ENCODE results near the gene RPS6KA6.
"Not testable (repeated sequence)": the region's sequence is repeated elsewhere in the genome, so short reads cannot be mapped to it uniquely, and the experiment has no call there.

The RPS6KA6 gene

GRCh38 chrX:84168095-84168494 is 19.9 kb downstream of the RPS6KA6 start:
- DNase-seq (ENCODE audit: extremely low spot score, insufficient read length, low read depth) (no peak), FAIRE-seq (no peak)

- DNase-seq (ENCODE audit: extremely low spot score, insufficient read length, low read depth) = no peak
- FAIRE-seq = no peak
Measured at GRCh38 chrX:84165711-84166110, 22.3 kb downstream of the RPS6KA6 start.

- FAIRE-seq (no peak), DNase-seq (ENCODE audit: extremely low spot score, insufficient read length, low read depth) (no peak)
Measured at GRCh38 chrX:84162401-84162800, 25.6 kb downstream of the RPS6KA6 start.

GRCh38 chrX:84161641-84162040 is 26.4 kb downstream of the RPS6KA6 start:
- DNase-seq (ENCODE audit: extremely low spot score, insufficient read length, low read depth) (no peak), FAIRE-seq (no peak)

GRCh38 chrX:84160736-84161135 is 27.3 kb downstream of the RPS6KA6 start:
- FAIRE-seq (no peak), DNase-seq (ENCODE audit: extremely low spot score, insufficient read length, low read depth) (no peak)

GRCh38 chrX:84156821-84157220 is 31.2 kb downstream of the RPS6KA6 start:
- DNase-seq (ENCODE audit: extremely low spot score, insufficient read length, low read depth) = no peak
- FAIRE-seq = no peak

- no peak for FAIRE-seq
Measured at GRCh38 chrX:84155938-84156337, 32.1 kb downstream of the RPS6KA6 start.

GRCh38 chrX:84153538-84153937 is 34.5 kb downstream of the RPS6KA6 start:
- DNase-seq (ENCODE audit: extremely low spot score, insufficient read length, low read depth) (no peak), FAIRE-seq (no peak)

More at GRCh38 chrX:84155938-84156337, 32.1 kb downstream of the RPS6KA6 start:
- no peak for DNase-seq (ENCODE audit: extremely low spot score, insufficient read length, low read depth)

- FAIRE-seq (no peak), DNase-seq (ENCODE audit: extremely low spot score, insufficient read length, low read depth) (no peak)
Measured at GRCh38 chrX:84144991-84145390, 43.0 kb downstream of the RPS6KA6 start.

- peak; percentile 47 for FAIRE-seq
- no peak for DNase-seq (ENCODE audit: extremely low spot score, insufficient read length, low read depth)
Measured at GRCh38 chrX:84144281-84144680, 43.7 kb downstream of the RPS6KA6 start.

- DNase-seq (ENCODE audit: extremely low spot score, insufficient read length, low read depth) = no peak
- FAIRE-seq = no peak
Measured at GRCh38 chrX:84133023-84133422, 55.0 kb downstream of the RPS6KA6 start.

- FAIRE-seq = no peak
- DNase-seq (ENCODE audit: extremely low spot score, insufficient read length, low read depth) = no peak
Measured at GRCh38 chrX:84123585-84123984, 64.4 kb downstream of the RPS6KA6 start.

- FAIRE-seq = no peak
- no peak for DNase-seq (ENCODE audit: extremely low spot score, insufficient read length, low read depth)
Measured at GRCh38 chrX:84118769-84119168, 69.2 kb downstream of the RPS6KA6 start.

- DNase-seq (ENCODE audit: extremely low spot score, insufficient read length, low read depth) = no peak
- FAIRE-seq = no peak
Measured at GRCh38 chrX:84118315-84118714, 69.7 kb downstream of the RPS6KA6 start.

- FAIRE-seq (no peak), DNase-seq (ENCODE audit: extremely low spot score, insufficient read length, low read depth) (no peak)
Measured at GRCh38 chrX:84108584-84108983, 79.4 kb downstream of the RPS6KA6 start.

- FAIRE-seq (no peak), DNase-seq (ENCODE audit: extremely low spot score, insufficient read length, low read depth) (no peak)
Measured at GRCh38 chrX:84099120-84099519, 88.9 kb downstream of the RPS6KA6 start.

GRCh38 chrX:84079479-84080197 is 108.4 kb downstream of the RPS6KA6 start:
- DNase-seq (ENCODE audit: extremely low spot score, insufficient read length, low read depth); FAIRE-seq: not testable (repeated sequence)

GRCh38 chrX:84078991-84079390 is 109.0 kb downstream of the RPS6KA6 start:
- FAIRE-seq = no peak

GRCh38 chrX:84064814-84065213 is 123.2 kb downstream of the RPS6KA6 start:
- DNase-seq (ENCODE audit: extremely low spot score, insufficient read length, low read depth) (no peak), FAIRE-seq (no peak)

More at GRCh38 chrX:84078991-84079390, 109.0 kb downstream of the RPS6KA6 start:
- DNase-seq (ENCODE audit: extremely low spot score, insufficient read length, low read depth) = no peak

- no peak for FAIRE-seq
- DNase-seq (ENCODE audit: extremely low spot score, insufficient read length, low read depth) = no peak
Measured at GRCh38 chrX:84064164-84064563, 123.8 kb downstream of the RPS6KA6 start.

GRCh38 chrX:84047339-84047738 is 140.7 kb downstream of the RPS6KA6 start:
- no peak for DNase-seq (ENCODE audit: extremely low spot score, insufficient read length, low read depth)
- no peak for FAIRE-seq

- FAIRE-seq (peak; percentile 36), DNase-seq (ENCODE audit: extremely low spot score, insufficient read length, low read depth) (no peak)
Measured at GRCh38 chrX:84046403-84046984, 141.5 kb downstream of the RPS6KA6 start.
